ENCODE results near the gene SVIL.
"Not testable (repeated sequence)": the region's sequence is repeated elsewhere in the genome, so short reads cannot be mapped to it uniquely, and the experiment has no call there.

SVIL gene

DNA sequence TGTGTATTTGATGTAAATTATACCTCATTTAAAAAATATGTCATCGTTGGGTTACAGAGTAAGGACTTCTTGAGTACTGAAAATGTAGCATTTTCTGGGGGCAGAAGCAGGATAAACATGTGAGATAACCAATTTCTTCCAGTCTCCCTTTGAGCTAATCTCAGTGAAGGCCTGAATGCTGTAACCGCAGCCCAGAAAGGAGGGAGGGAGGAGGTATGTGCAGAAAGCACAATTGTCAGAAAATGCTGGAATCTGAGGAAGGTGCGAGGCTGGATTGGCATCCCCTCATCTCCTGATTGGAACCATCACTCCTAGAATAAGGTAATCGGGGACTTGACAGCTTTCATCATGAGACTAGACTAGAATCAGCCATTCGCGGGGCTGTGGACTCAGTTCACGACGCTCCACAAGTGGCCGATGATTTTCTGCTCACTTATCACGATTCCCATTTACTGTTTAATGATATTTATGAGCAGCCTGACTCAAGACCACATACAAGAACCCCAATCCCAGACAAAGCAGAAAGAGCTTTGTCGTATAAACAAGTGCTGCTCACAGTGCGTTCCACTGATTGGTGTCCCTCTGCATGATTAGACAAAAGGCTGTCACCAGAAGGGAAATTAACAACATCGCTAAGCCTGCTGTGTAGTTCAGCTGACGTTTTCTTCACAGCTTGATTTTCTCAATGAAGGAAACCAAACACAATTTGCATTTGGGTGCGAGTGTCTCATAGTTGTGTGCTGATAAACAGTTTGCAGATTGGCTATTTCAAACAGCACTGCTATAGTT is 93.2 kb downstream of the SVIL start:
- DNase-seq (ENCODE audit: low read depth, low spot score), result no peak

DNA sequence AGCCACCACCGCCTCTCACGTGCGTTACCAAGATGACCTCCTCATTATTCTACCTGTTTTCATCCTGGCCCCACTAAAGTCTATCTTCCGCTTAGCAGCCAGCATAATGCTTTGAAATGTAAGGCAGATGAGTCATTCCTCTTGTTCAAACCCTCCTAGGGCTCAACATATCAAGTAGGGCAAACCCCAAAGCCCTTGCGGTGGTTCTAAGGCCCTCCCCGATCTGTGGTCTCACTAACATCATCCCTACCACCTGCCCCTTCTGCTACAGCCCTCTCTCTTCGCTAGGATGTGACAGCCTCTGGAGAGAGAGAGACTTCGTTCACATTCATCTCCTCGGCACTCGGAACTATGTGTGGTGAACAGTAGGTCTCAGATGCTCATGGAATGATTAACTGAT is 94.8 kb downstream of the SVIL start:
- no peak for DNase-seq (ENCODE audit: low read depth, low spot score)

DNA sequence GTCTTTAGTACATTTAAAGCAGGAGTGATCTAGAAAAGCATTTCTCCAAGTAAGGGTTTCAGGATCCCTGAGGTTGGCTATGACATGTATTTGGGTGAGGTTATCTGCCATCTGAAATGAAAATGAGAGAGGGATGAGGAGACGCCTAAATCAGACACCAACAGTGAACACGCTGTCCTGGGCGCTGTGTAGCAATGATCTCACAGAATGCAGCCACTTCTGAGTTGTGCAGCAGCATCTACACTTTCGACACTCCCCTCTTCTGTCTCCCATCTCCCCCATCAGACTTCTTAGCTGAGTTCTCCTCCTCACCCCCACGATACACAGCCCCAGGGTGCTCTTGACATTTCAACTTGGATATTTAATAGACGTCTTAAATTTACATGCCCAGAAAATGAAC is 95.4 kb downstream of the SVIL start:
- DNase-seq (ENCODE audit: low read depth, low spot score), result no peak

DNA sequence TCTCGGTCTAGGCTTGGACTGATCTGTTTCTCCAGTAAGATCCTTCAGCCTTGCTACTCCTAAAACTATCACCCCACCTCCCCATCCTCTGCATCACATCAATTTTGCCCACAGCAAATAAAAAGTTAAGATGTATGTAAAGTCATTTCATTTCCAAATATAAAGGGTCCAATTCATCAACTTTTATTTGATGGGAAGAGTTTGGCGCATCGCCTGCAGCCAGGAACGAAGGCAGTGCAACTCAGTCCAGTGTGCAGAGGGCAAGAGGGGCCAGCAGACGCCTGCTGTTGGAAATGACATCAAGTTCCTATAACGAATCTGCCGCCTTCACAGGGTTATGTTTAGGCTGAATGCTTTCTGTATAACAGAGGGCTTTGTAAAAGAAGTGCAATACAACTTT is 97.0 kb downstream of the SVIL start:
- DNase-seq (ENCODE audit: low read depth, low spot score), result no peak

DNA sequence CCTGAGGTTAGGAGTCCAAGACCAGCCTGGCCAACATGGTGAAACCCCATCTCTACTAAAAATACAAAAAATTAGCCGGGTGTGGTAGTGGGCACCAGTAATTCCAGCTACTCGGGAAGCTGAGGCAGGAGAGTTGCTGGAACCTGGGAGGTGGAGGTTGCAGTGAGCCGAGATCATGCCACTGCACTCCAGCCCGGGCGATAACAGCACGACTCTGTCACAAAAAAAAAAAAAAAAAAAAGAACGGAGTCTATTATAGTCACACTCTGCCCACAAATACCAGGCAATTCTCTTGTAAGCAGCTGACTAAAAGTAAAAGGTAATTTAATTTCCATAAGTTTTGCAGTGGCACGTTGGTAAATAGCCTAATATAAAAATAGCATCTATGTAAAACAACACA is 98.1 kb downstream of the SVIL start:
- not testable (repeated sequence) for DNase-seq (ENCODE audit: low read depth, low spot score)

DNA sequence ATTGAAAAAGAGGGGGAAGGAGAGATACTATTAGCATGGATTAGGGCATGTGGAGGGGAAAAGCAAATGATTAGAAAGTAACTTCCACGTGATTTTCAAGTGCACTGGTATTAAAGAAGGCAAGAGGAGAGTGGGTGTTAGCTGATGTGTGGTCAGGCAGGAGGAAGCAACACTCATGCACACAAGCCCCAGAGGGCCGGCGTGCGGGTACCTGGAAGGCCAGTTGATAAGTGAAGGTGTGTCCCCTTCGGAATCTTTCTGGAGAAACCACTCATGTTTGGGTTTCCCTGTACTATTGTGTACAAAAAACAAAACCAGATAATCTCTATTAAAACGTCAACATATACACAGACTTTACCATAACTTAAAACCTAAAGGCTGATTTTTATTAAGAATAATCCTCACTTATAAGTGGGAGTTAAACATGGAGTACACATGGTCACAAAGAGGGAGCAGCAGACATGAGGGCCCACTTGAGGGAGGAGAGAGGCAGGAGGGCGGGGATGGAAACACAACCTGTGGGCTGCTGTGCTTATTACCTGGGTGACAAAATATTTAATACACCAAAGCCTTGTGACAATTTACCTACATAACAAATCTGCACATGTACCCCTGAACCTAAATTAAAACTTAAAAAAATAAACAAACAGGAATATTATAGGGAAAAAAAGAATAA is 98.9 kb downstream of the SVIL start:
- no peak for DNase-seq (ENCODE audit: low read depth, low spot score)

DNA sequence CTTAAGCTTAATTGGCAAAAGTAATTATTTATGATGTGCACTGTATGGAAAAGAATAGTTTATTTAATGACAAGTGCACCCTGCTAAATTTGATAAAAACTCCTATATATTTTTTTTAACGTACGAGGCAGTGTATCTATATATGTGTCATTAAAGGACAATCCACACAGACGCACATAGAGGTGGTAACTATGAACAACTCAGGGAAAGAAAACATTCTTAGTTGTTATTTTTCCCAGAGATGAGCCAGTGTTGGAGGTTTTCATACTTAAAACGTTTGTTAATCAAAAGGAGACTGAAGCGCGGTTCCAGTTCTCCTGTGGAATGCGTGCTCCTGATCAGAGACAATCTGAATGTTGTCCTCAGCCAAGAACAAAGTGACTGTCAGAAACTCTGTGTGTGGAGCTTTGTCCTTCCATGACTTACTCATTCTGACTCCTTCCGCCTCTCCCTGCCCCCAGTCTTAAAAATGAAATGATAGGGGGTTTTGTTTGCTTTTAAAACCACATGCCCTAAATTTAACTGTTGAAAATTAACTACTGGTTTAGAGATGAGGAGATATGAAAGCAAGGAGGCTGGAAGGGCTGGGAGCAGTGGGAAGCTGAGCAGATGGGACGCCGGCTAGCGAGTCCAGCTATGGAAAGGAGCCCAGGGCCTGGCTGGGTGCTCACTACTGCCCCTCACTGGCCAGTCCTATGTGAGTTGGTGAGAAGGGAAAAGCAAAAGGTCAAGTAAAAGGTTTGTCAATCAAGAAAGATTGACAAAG is 99.6 kb downstream of the SVIL start:
- DNase-seq (ENCODE audit: low read depth, low spot score), result no peak

DNA sequence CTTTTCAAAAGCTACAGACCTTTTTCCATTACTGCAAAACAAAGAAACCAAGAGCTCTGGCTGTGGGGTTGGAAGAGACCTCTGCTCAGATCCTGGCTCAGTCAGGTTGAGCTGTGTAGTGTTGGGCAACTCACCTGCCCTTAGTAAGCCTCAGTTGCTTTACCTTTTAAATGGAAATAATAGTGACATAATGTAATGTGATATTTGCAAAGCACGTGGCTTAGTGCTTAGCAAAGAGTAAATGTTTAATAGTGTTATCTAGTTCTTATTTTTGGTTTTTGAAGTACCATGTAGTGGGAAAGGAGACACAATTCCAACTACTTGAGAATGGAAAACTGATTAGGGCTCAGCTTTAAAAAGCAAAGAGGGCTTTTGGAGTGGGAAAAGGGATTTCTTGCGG is 100.2 kb downstream of the SVIL start:
- no peak for DNase-seq (ENCODE audit: low read depth, low spot score)

DNA sequence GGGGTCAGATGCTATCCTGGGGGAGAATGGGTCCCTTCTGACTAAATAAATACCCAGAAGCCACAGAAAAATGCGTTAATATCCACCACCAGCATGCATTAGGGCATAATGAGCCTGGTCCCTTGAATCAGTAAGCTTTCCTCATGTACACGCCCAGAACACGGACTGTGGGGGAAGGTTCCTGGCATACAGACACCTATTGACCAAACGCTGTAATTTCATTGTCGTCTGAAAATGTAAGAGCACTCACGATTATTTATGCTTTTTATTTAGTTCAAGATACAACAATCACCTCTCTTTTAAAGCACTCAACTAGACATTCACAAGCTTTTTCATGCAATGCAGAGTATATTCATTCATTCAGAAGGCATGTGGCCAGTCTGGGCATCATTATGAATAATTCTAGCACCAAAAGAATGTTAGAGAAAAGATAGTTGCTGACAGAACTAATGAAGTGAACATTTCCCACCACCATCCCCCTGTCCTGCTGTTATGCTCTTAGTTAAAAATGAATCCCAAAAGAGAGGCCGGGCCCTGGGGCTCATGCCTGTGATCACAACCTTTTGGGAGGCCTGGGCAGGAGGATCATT is 101.0 kb downstream of the SVIL start:
- no peak for DNase-seq (ENCODE audit: low read depth, low spot score)

DNA sequence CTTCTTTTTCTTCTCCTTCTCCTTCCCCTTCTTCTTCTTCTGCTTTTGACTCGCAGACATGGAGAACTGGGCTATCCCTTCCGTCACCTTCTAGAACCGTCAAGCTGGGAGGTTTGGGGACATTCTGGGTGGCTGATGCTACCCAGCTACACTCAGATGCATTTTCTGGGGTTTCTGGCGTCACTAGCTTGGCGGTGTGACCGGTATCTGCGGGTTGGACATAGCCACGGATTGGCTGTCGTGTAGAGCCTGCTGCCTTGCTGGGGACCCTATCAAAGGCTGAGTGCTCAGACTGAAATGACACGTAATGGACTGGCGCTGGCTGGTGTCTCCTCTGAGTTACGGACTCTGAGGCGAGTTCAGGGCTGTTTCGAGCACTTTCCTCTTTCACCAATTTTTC is 101.7 kb downstream of the SVIL start:
- no peak for DNase-seq (ENCODE audit: low read depth, low spot score)

DNA sequence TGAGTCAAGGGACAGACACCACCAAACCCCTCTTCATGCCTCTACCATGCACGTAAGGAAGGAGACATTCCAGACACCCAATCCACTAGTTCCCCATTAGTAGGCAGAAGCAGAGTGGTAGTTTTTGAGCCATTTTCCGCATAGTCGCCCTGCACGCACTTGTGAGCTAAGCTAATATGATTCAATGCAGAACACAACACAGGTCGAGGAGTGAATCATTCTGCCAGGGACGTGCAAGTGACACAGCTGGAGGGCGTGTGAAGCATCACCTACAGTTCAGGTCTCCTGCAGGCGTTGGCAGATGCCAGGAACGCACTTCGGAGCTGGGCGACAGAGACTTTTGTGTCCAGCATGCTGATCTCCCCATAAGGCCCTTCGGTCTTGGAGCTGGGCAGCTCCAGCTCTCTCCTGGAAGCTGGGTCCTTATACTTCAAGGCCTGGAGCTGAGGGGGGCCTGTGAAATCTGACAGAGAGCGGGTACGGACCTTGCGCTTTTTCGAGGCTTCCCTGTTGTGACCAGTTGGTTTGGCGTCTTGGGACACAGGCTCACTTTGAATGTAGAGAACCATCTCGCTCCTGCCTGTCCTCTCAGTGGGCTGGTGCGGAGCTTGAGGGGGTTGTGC is 102.4 kb downstream of the SVIL start:
- no peak for DNase-seq (ENCODE audit: low read depth, low spot score)

DNA sequence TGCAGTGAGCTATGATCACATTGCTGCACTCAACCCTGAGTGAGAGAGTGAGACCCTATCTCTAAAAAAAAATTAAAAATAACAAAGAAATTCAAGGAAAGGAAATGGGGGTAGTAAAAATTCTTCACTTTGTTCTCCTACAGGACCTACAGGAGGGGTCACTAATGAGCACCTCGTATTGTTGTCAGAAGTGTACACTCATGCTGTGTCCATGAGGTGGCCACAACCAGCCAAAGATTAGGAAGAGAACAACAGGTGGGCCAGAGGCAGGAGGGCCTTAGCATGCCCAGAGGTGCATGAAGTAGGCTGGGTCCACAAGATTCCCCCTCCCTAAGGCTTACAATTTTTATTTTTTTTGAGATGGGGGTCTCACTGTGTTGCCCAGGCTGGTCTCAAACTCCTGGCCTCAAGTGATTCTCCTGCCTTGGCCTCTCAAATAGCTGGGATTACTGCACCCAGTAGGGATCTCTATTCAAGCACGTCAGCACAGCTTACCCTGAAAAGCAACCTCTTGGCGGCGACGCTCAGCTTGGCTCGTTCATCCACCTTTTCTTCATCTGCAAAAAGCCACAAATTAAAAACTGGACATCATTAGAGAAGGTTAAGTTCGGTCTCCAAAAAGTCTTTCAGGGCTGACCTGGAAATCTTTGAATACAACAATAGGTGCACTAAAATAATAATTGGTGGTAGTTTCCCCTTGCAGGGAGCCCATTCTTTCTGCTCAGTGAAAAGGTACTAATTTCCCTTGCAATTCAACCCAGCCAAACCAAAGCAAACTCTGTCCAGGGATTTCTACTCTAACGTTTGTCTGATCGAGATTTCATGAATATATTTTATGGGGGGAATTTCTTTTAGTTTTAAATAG is 104.4 kb downstream of the SVIL start:
- no peak for DNase-seq (ENCODE audit: low read depth, low spot score)

DNA sequence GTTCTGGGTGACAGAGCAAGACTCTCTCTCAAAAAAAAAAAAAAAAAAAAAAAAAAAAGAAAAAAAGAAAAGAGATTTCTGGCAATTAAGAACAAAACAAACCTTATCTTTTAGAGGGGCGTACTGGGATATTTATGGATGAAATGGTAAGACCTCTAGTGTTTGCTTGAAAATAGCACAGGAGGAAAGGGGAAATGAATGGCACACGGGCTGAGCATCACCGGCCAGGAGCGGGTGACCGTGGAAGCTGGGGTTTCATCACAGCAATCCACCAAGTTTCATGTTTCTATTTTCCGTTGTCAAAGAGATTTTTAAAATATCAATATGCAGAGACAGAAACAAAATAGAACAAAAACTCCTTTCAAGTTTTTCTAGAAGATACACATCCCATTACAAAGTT is 105.6 kb downstream of the SVIL start:
- no peak for DNase-seq (ENCODE audit: low read depth, low spot score)

DNA sequence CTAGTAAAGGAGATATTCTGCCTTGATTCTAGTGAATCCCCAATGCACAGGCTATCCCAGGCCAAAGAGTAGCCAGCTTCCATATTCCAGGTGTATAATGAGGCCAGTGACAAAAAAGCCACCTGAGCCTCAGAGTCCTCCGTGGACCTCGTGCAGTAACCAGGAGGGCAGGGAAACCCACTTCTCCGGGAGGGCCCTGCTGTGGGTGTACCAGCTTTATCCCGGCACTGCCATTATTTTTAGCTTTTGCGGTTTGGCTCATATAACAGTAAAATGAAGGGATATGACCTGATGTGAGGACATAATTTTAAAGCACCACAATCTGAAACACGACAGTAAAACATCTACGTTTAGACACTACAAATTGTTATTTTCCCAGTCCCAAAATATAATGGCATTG is 109.0 kb downstream of the SVIL start:
- no peak for DNase-seq (ENCODE audit: low read depth, low spot score)

DNA sequence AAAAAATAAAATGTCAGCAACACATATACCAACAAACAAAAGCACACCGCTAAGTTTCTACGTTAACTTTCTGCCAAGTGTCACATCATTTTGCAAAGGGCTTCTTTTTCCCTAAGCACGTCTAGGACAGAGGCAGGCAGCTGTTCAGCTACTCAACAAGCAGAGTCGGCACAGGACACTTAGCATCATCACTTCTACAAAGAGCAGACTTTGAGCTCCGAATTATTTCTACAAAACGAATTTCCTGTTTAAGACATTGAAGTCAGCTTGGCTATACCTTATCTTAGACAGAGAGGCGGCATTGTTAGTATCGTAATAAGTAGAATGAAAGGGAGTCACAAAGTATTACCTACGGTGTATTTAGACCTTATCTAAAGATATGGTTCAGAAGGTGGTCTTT is 110.1 kb downstream of the SVIL start:
- no peak for DNase-seq (ENCODE audit: low read depth, low spot score)

DNA sequence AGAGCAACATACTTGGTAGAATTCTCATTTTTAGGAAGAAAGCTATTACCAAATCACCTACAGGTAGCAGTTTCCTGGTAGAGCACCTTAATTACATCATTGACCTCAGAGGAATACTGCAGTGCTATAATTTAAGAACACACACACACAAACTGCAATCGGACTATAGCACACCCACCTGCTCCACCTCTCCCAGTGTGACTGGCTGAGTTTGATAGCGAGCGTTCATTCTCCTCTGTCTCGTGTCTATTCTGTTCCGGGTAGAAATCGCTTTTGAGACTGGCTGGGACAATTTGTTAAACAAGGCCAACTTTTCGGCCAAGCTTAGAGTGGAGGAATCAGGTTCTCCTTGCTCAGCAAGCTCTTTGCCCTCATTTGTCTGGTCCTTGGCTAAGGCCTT is 110.5 kb downstream of the SVIL start:
- DNase-seq (ENCODE audit: low read depth, low spot score), result no peak

DNA sequence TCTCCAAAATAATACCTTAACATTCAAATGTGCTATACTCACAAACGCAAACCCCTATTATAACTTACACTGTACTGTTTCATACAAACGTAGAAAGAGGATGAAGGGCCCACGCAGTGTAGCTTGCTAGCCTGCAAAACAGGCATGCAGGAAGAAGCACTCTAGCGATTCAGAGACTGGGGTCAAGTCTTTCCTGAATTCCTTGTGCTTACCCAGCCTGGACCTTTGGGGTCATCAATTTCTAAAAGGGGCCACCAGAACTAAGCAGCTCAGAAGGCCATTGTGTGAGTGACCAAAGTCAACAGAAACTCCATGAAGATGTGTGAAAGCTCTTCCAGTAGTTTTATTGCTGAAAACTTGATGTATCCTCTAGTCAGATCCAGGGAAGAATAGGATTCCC is 111.9 kb downstream of the SVIL start:
- DNase-seq (ENCODE audit: low read depth, low spot score), result no peak

DNA sequence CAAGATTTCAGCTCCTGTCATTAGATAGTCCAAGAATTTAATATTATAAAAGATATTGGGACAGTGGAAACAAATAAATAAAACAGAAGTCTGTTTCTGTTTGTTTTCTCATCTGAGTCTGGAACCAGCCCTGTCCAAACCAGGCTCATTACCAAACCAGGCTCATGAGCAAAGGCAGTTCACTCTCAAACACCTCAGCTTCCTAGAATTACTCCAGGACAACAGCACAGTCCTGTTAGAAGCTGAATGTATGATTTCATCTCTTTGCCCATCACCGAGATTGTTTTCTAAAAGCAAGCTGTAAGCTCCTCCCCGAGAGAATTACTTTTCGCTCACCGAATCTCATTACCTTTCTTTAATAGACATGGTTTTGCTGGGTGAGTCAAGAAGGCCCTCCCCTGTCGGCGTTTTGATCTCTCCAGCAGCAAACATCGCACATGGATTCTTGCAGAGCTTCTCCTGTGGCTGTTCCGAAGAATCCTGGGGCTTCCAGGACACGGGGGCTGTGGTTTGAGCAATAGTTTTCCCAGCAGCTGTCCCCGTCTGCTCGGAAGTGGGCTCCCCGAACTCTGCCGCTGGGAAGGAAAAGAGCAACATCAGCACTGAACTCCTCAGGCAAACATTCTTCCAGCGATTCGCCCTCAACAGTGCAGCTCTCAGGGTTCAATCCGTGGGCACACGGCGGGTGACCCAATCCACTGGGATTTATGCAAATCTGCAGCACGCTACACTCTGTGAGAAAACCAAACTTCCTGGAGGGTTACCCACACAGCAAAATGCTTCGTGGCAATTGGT is 112.5 kb downstream of the SVIL start:
- DNase-seq (ENCODE audit: low read depth, low spot score), result peak; percentile 92

DNA sequence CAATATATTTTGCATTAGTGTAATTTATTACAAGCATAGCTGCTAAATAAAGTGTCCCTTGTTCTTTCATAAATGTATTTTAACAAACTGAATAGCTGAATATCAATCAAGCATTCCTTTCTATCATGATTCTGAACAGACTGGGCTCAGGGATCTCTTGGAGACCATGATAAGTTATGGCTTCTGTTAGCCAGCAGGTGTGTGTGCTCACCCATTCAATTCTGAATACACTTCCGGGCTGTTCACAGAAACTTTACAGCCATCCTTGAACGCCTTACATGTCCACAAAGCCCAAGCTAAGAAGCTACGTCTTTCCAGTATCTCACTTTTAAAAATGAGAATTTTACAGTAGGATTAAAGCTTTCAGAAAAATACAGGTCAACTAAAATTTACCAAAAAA is 115.1 kb downstream of the SVIL start:
- no peak for DNase-seq (ENCODE audit: low read depth, low spot score)

DNA sequence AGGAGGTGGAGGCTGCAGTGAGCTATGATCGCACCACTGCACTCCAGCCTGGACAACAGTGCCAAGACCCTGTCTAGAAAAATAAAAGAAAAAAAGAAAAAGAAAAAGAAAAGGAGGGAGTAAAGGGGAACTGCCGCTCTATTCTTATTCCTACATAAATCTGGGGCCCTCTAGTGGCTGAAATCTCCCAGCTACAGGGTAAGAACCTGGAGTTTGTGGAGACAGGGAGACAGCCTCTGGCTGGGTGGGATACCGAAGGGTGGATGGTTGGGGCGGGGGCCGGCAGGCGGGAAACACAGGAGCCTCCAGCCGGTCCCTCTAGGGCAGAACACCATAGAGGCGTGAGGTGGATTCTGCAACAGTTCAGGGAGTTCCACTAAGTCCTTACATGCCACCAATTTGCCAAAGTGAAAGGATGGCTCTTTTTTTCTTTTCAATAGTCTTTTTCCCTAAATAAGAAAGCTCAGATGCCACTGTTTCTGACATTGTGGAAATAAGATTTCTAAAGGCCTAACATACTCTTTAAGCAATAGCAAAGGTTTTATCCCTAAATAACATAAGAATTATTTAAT is 117.3 kb downstream of the SVIL start:
- DNase-seq (ENCODE audit: low read depth, low spot score), result no peak

All from brain pericyte (primary cell).